AG10803 (cell line): ENCODE measurements around the gene CHD1.

Experiments
- DNase-seq: peaks from one replicate; pipeline ENCODE4 v3.0.0; 2010; ENCODE audit warnings: low read depth
- H3K4me3 ChIP-seq: 2 replicates; pipeline ENCODE4 v1.5.1; 2011; ENCODE audit warnings: mild to moderate bottlenecking, low read length, control low read depth
- CTCF ChIP-seq: conservative IDR thresholded peaks from 2 replicates; pipeline ENCODE4 v1.5.1; 2011; ENCODE audit warnings: mild to moderate bottlenecking, low read length, control low read depth, inconsistent platforms

CHD1 gene

GRCh38 chr5:98816582-98817222 lies 112.1 kb downstream of the CHD1 start:
- no peak overlapping the region for H3K4me3 ChIP-seq
- DNase-seq, result no peak
- TF ChIP-seq CTCF, result no peak

DNA sequence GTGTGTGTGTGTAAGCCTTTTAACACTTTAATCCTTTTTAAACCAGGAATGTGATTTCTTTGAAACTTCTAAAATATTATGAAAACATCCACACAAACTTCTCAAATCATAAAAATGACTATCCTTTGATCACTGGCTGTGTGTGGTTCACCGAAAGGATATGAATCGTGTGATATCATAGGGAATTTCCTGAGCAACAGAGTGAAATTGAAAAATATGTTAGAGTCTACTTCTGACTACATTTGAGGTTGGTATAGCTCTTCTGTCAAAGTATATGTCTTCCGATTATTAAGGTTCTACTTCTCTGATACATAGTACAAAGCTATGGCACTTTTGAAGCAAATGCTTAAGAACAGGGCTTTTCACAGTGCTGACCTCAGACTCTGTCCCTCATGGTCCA lies 115.1 kb downstream of the CHD1 start:
- H3K4me3 ChIP-seq, result no peak overlapping the region
- TF ChIP-seq CTCF, result no peak
- DNase-seq, result no peak

DNA sequence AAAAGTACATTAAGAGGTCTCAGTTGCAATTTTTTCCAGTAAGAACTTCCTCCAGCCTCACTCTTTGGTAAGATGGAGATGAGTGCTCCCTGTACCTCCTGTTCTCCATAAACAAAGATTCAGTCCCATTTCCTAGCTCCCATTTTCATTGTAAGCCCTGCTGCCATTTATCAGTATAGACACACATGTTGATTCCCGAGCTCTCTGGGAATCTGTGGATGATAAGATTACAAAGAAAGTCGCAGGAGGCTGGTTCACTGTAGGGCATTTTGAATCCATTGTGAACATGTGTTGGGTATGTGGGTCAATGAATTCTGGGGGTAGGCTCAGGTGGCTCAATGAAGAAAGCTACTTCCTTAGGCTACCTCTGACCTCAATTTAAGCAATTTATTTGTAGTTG lies 118.6 kb downstream of the CHD1 start:
- DNase-seq, result no peak
- no peak for TF ChIP-seq CTCF

DNA sequence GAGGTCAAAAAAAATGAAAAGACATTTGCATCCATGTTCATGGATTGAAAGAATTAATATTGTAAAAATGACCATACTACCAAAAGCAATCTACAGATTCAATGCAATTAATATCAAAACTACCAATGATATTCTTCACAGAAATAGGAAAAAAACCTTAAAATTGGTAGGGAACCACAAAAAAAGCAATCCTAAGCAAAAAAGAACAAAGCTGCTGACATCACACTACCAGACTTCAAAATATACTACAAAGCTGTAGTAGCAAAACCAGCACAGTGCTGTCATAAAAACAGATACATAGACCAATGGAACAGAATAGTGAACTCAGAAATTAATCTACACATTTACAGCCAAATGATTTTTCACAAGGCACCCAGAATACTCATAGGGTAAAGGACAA lies 121.0 kb downstream of the CHD1 start:
- TF ChIP-seq CTCF, result no peak
- no peak for DNase-seq
- H3K4me3 ChIP-seq, result no peak overlapping the region

More for the DNA sequence above, 118.6 kb downstream of the CHD1 start:
- no peak overlapping the region for H3K4me3 ChIP-seq

- H3K4me3 ChIP-seq, result no peak overlapping the region
- no peak for DNase-seq
- TF ChIP-seq CTCF, result no peak
Measured at GRCh38 chr5:98805070-98805469, 123.7 kb downstream of the CHD1 start.

DNA sequence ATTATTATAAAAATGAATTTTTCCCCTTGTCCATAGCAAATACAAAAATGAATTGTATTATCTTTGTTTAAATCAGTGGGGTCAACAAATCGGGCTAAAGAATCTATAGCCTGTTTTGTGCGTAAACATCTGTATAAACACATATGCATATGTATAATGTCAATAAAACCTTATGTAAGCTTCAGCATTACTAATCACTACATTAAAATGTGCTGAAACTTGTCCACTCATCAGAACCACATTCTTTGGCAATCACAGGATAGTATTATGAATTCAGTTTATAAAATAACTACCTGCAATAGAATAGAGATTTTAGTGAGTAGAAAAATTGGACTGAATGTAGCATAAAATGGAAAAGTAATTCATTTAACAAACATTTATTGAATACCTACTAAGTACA lies 124.7 kb downstream of the CHD1 start:
- DNase-seq, result no peak
- H3K4me3 ChIP-seq, result no peak overlapping the region
- TF ChIP-seq CTCF, result no peak
